Adrenal gland (tissue), 12 donors: ENCODE measurements around the gene ANTXR1. TPM values are rescaled to one million over a fixed set of nuclear protein-coding genes. Genes with fewer than 3 reads are reported as not detected.

Experiments
- DNase-seq, 7 donors: peaks; one replicate each; pipeline ENCODE4 v3.0.0-alpha.2; 2019 to 2020
- H3K27ac ChIP-seq, 5 donors: fragments of 200-600 bp; sonication (generic) in 4 of 5; 1 replicate in 3 of 5; 2 replicates in 2 of 5; pipeline versions ENCODE4 v1.5.1 to v1.8.0; 2016 to 2020; ENCODE audit warnings: mild to moderate bottlenecking in 1 of 5
- H3K27me3 ChIP-seq: fragments of 200-600 bp; 2 replicates; pipeline ENCODE4 v1.8.0; 2021
- H3K36me3 ChIP-seq, 2 donors: fragments of 200-600 bp; replicated peaks in 1 of 2; 1 replicate in 1 of 2; 2 replicates in 1 of 2; pipeline versions ENCODE4 v1.5.1 to v1.8.0; 2018 to 2022
- H3K4me1 ChIP-seq, 2 donors: fragments of 200-600 bp; replicated peaks in 1 of 2; 1 replicate in 1 of 2; 2 replicates in 1 of 2; pipeline versions ENCODE4 v1.5.1 to v1.8.0; 2018 to 2021
- H3K4me3 ChIP-seq, 4 donors: fragments of 200-600 bp; sonication (generic) in 3 of 4; one replicate each; pipeline ENCODE4 v1.5.1; 2016 to 2018
- H3K9me3 ChIP-seq, 3 donors: fragments of 200-600 bp; sonication (generic) in 1 of 3; replicated peaks in 1 of 3; 1 replicate in 2 of 3; 2 replicates in 1 of 3; pipeline versions ENCODE4 v1.5.1 to v1.8.0; 2016 to 2021
- POLR2A ChIP-seq, 2 donors: fragments of 450-650 bp; IDR thresholded peaks; one replicate each; pipeline ENCODE4 v1.6.1; 2017; ENCODE audit warnings: antibody characterized with exemption in 2 of 2, mild to moderate bottlenecking in 2 of 2, moderate library complexity in 1 of 2
- WGBS, 4 donors: extraction: QIAGEN DNeasy Blood & Tissue Kit in 2 of 4; methylation state at CpG; one replicate each; pipeline versions ENCODE4 v1.1.5 to v1.1.7; 2013 to 2017; 5-methylcytosine and 5-hydroxymethylcytosine counted together
- intact Hi-C, 2 donors: fragments of 100-400 bp; cut with DNase I; formaldehyde crosslinking; loops; one replicate each; pipeline versions ENCODE4 v1.14.1 to v1.15.0; 2022 to 2023
- polyA plus RNA-seq, 3 donors: library from polyadenylated mRNA; stranded (reverse); fragments of 200-250 nt in 2 of 3; fragments of 350-450 nt in 1 of 3; fragmentation: Illumina TruSeq in 1 of 3; extraction: RNeasy Lipid Tissue Mini Kit (QIAGEN cat#74804) in 1 of 3; gene quantifications; one replicate each; pipeline ENCODE4 v1.2.3, GENCODE V29; 2013 to 2014
- total RNA-seq, 9 donors: library from RNA; depleted of rRNA in 4 of 9; stranded (reverse); fragments of >200 nt in 4 of 9; fragments of 120-200 nt in 1 of 9; fragmentation: NEBNext Ultra II Directional in 1 of 9; extraction: Animal tissue kit (Norgen Biotek cat#: 25700) in 1 of 9; gene quantifications; one replicate each; pipeline versions ENCODE4 v1.1.0 to v1.2.4, GENCODE V29; 2013 to 2023
- TF ChIP-seq, protein P1 (sequence below), 6 experiments: fragments of 450-650 bp in 4 of 6; fragments of 200-600 bp in 2 of 6; sonication (generic) in 1 of 6; IDR thresholded peaks; 1 replicate in 5 of 6; 2 replicates in 1 of 6; pipeline versions ENCODE4 v1.5.1 to v1.8.0; 2016 to 2021; ENCODE audit warnings: antibody characterized with exemption in 6 of 6, mild to moderate bottlenecking in 2 of 6, moderate library complexity in 1 of 6
- donor health status: healthy with polysubstance abuse.
- donor health status: Bipolar disorder and iron deficiency.
- donor health status: DM: yes; HTN: yes; CAD: no.
- donor health status: DM: no; HTN: no; CAD: no.
- donor health status: DM: no; HTN: no; CAD: no.
- donor health status: DM: yes; HTN: yes; CAD: no.

The ANTXR1 gene
- total and polyA plus RNA-seq, 12 donors: 19.0 to 386 (median 119) TPM

GRCh38 chr2:69102041-69102593 is 89.1 kb downstream of the ANTXR1 start:
- no peak for TF ChIP-seq POLR2A (IDR thresholded peaks at IDR 0.05)
- TF ChIP-seq, protein P1, sequence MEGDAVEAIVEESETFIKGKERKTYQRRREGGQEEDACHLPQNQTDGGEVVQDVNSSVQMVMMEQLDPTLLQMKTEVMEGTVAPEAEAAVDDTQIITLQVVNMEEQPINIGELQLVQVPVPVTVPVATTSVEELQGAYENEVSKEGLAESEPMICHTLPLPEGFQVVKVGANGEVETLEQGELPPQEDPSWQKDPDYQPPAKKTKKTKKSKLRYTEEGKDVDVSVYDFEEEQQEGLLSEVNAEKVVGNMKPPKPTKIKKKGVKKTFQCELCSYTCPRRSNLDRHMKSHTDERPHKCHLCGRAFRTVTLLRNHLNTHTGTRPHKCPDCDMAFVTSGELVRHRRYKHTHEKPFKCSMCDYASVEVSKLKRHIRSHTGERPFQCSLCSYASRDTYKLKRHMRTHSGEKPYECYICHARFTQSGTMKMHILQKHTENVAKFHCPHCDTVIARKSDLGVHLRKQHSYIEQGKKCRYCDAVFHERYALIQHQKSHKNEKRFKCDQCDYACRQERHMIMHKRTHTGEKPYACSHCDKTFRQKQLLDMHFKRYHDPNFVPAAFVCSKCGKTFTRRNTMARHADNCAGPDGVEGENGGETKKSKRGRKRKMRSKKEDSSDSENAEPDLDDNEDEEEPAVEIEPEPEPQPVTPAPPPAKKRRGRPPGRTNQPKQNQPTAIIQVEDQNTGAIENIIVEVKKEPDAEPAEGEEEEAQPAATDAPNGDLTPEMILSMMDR (IDR thresholded peaks at IDR 0.05): no peak
- 90 to 98% (median 93%) methylated on average over 3 of the region's 3 CpGs for WGBS, 4 donors
- H3K4me1 ChIP-seq: peaks cover 0 to 9% of the 10 kb centered on the region in 2 donors

DNA sequence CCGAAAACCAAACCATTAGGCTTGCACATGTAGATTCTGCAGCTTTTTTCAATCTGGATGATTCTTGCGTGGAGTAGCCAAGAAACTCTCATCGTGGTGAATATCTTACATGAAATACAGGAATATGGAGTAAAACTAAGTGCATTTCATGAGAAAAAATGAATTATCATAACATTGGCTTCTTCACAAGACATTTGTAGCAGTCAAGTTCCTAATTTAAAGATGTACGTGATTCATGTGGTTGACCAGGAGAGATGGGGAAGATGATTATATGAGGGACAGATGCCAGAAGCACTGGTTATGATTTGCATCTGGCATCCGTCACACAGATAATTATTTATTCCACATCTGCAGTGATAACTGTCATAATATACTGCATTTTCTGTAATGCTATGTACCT is 90.4 kb downstream of the ANTXR1 start:
- intact Hi-C loops: no loop called here
- no peaks in the 10 kb centered on the region for H3K9me3 ChIP-seq
- no peak for DNase-seq
- H3K27ac ChIP-seq: no peak overlapping the region
- TF ChIP-seq, protein P1 (IDR thresholded peaks at IDR 0.05): no peak
- TF ChIP-seq POLR2A (IDR thresholded peaks at IDR 0.05): no peak
- H3K4me3 ChIP-seq: no peak overlapping the region
- peaks cover 0 to 4% of the 10 kb centered on the region in 2 donors for H3K4me1 ChIP-seq
- WGBS, 4 donors: 89 to 91% (median 91%) methylated on average over 5 of the region's 5 CpGs
- H3K36me3 ChIP-seq: peaks cover 0 to 15% of the 10 kb centered on the region in 2 donors
- no peaks in the 10 kb centered on the region for H3K27me3 ChIP-seq

More at GRCh38 chr2:69102041-69102593, 89.1 kb downstream of the ANTXR1 start:
- Histone ChIP-seq H3K27ac (no peak overlapping the region), H3K4me3 (no peak overlapping the region), H3K36me3 (peaks cover 0 to 15% of the 10 kb centered on the region in 2 donors), H3K9me3 (no peaks in the 10 kb centered on the region), H3K27me3 (no peaks in the 10 kb centered on the region)
- intact Hi-C loops: no loop called here
- DNase-seq: no peak

DNA sequence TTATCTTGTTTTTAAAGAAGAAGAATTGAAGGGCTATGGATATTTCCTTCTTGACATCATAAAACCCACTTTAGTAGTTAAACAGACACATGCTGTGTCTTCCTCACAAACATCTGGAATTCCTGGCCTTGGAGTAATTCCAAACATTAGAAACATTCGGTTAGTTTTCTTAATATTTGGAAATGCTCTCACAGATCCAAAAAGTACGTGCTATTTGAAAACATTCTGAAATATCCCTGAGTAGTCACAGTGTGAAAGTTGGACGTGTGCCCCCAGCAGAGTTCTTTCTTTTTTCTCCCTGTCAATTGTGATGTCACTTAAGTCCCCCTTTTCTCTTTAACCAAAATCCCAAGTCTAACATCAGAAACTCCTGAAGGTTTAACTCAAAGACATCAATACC is 91.3 kb downstream of the ANTXR1 start:
- Histone ChIP-seq H3K27ac (no peak overlapping the region), H3K9me3 (no peaks in the 10 kb centered on the region), H3K4me3 (no peak overlapping the region), H3K36me3 (peaks cover 0 to 15% of the 10 kb centered on the region in 2 donors), H3K27me3 (no peaks in the 10 kb centered on the region), H3K4me1 (peaks cover 0 to 4% of the 10 kb centered on the region in 2 donors)
- WGBS, 4 donors: 54 to 68% (median 57%) methylated on average over 3 of the region's 3 CpGs
- DNase-seq: no peak
- TF ChIP-seq POLR2A (IDR thresholded peaks at IDR 0.05): no peak
- TF ChIP-seq, protein P1 (IDR thresholded peaks at IDR 0.05): no peak
- intact Hi-C loops: no loop called here

DNA sequence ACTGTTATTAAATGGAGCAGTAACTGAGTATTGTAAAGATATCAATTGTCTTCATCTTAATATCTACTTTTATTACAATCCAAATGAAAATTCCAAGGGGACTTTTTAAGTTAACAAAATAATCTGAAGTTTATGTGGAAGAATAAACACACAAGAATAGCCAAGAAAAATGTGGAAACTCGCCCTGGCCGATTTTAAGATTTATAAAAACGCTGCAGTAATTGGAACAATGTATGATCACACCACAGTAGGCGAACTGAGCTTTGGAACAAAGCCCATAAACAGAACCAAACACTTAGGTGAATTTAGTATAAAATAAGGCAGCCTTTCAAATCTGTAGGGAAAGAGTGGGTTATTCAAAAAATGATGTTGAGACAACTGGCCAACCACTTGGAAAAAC is 96.3 kb downstream of the ANTXR1 start:
- Histone ChIP-seq H3K9me3 (no peaks in the 10 kb centered on the region), H3K36me3 (peaks cover 0 to 3% of the 10 kb centered on the region in 2 donors), H3K27ac (no peak overlapping the region), H3K4me1 (no peaks in the 10 kb centered on the region), H3K4me3 (no peak overlapping the region), H3K27me3 (no peaks in the 10 kb centered on the region)
- WGBS, 4 donors: 77 to 89% (median 85%) methylated on average over 4 of the region's 4 CpGs
- TF ChIP-seq, protein P1 (IDR thresholded peaks at IDR 0.05): no peak
- TF ChIP-seq POLR2A (IDR thresholded peaks at IDR 0.05): no peak
- intact Hi-C loops: no loop called here
- DNase-seq: no peak
